ENCODE results near the gene THYN1.

THYN1 gene

DNA sequence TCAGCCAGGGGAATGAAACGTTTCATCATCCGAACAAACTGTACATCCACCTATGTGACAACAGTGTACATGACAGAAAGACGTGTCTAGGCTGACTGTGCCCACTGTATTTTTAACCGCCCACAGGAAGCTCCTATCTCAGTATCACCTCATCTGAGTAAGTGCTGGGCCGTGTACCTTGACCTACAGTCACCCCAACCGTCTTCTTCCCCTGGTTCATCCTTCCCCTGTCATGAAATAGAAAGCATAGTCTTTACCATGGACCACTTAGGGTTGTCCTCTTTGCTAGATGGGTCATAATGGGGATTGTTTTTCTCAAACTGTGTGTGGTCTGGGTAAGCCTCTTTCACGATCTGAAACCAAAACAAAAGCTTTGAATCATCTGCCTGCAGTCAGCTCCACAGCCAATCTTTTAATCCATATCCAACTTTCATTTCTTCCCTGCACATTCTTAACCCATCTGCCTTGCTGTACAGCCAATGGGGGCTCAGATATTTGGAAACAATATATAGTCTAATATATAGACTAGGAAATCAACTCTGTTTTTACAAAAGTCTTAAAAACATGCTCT, 4.2 kb downstream of the THYN1 start:
- DNase-seq (ENCODE audit: low spot score): no peak

DNA sequence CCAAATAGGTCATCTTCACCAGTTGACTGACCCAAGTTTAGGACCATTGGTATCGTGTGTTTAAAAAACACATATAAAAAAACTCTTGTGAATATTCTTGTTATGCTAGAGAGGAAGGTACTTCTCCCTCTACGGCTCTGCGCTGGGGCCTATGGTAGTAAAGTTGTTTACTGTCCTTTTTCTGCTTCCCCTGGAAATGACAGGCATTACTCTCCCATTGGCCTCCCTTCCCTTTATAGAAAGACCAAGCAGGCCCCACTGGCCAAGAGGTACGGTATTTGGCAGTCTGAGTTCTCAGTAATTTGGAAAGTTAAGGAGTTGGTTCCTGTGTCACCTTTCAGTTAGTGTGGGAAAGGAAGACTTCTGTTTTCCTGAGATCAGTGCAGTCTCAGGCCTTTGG, 6.5 kb downstream of the THYN1 start:
- DNase-seq (ENCODE audit: low spot score): no peak

DNA sequence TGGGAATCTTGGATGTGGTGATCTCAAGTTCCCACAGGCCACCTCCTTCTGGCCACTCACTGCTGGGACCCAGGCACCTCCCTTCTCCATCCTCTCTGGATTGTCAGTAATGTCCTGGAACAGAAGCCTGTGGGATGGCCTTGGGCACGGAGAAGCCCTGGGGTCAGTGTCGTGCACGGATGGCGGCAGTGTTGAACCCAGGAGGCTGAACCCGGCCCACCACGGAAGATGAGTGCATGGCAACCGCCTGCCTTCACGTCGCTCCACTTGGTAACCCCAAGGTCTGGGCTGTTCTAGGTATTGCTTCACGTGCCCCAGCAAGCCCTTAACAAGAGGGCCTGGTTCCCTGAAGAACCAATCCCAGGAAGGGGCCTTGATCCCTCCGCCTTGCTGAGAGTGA, 7.1 kb downstream of the THYN1 start:
- DNase-seq (ENCODE audit: low spot score): no peak

DNA sequence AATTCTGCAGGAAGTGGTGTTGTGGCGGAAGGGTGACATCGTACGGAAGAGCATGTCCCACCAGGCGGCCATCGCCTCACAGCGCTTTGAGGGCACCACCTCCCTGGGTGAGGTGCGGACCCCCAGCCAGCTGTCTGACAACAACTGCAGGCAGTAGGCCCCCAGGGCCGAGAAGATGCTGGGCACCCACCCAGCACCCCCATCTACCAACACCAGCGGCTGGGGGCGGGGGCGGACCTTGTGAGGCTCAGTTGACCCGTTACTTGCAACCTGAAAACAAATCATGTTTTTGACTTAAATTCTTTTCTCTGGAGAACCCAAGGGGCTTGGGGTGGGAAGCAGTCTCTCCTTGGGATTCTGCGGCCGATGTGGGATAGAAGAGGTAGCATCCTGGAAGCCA, 7.7 kb downstream of the THYN1 start:
- no peak for DNase-seq (ENCODE audit: low spot score)

DNA sequence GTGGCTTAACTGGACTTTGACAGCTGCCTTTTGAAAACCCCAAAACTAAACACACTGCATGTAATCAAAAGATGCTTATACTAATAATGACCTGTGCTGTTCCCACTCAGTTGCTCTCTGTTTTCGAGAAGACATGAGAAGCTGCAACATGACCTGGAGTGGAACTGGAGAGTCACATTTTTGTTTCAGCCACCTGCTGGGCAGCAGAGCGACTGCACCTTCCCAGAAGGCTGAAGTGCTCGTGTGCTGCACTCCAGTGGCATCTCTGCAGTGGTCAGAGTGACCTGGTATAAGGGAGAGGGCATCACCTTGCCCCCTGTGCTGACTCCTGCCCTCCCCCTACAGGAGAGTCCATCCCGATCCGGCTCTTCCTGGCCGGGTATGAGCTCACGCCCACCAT, 8.6 kb downstream of the THYN1 start:
- DNase-seq (ENCODE audit: low spot score): peak; percentile 31

DNA sequence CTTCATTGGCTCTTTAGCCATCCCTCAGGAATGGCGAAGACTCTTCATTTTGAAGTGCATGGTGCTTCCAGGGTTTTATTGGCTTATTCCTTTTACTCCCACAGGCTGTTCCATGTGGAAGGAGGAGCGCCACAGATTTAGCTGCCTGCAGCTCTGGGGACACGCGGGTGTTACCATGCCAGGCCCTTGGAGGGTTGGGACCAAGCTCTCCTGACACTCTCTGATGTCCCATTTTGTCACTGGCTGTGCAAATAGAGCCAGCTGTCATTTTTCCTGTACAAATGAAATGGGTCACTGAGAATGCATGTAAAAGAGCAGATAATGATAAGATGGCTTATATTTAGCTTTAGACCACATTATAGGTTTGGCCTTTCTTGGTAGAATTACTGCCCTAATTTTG, 9.2 kb downstream of the THYN1 start:
- no peak for DNase-seq (ENCODE audit: low spot score)

DNA sequence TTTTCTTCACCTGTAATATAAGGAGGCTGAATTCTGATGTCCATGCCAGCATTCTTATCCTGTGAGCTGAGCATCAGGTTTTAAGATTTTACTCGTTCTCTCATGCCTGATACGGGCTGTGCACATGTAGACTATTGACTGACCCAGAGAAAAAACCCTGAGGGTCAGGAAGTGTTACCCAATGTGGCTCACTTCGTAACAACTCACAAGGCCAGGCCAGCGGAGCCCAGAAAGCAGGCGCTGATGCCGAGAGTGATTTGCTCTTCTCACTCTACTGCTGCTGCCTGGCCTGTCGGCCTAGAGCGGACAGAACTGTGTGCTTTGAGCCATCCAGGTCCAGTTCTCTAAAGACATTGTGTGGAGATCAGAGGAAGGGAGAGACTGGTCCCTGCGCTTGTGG, 10.8 kb downstream of the THYN1 start:
- DNase-seq (ENCODE audit: low spot score): no peak

DNA sequence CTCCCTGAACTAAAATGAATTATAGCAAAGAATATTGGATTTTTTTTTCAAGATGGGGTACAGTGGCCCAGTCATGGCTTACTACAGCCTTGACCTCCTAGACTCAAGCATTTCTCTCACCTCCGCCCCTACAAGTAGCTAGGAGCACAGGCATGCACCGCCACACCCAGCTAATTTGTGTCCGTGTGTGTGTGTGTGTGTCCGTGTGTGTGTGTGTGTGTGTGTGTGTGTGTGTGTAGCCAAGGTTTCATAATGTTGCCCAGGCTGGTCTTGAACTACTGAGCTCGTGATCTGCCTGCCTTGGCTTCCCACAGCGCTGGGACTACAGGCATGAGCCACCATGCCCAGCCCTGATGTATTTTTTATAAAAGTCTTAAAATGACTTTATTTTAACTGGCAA, 12.6 kb downstream of the THYN1 start:
- DNase-seq (ENCODE audit: low spot score): no peak

DNA sequence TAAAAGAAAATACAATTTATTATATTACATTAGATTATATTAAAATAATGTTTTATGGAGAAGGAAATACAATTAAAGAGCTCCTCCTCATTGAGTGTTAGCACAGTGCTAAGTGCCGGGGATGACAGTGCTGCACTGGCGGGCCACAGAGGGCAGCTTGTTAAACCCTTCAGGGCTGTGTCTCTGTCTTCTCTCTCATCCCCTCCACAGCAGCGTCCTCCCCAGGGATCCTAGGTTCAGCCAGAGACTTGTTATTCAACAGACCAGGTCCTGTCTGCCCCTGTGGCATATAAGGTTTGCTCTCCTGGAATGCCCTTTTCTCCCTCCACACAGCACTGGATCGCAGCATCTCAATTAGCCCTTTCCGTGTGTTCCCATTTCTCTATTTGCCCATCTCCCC, 14.2 kb downstream of the THYN1 start:
- DNase-seq (ENCODE audit: low spot score): no peak

DNA sequence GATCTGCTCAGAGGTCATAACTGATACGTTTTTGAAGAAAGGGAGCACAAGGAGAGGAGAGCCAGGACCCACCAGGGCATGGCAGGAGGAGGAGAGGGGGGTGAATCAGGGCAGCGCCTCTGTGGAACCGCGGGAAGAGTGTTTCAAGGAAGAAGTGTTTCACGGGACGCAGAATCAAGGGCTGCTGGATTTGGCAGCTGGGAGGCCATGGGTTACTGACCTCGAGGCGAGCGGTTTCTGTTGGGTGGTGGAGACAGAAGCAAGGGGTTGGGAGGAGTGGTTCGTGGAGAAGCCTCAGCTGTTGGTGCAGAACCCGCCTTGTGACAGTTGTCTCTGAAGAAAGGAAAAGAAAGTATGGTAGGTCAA, 15.6 kb downstream of the THYN1 start:
- no peak for DNase-seq (ENCODE audit: low spot score)

DNA sequence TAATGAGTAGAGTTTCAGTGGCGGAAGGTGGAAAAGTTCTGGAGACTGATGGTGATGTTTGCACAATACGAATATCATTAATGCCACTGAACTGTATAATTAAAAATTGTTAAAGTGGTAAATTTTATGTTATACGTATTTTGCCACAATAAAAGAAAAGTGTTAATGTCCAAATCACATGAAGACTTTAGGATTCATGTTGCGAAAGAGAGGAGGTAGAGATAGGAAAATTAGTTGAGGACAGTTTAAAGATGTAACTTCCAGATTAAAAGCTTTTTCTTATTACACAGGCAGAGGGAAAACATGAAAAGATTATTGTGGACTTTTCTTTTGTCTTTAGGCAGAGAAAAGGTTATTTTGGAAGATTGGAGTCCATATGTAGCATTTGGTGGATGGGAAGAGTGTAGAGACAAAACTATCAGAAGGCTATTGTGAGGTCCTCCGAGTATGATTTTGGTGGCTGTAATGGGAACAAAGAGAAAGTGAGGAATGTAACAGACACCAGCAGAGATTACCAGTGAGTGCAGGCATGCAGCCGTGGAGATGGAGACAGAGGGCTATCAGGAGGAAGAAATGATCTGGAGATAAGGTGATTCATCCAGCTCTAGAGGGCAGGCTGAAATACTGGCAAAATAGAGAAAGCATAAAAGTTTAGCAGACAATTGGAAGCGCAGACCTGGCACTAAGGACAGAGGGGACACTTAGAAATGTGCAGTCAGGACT, 16.2 kb downstream of the THYN1 start:
- no peak for DNase-seq (ENCODE audit: low spot score)

DNA sequence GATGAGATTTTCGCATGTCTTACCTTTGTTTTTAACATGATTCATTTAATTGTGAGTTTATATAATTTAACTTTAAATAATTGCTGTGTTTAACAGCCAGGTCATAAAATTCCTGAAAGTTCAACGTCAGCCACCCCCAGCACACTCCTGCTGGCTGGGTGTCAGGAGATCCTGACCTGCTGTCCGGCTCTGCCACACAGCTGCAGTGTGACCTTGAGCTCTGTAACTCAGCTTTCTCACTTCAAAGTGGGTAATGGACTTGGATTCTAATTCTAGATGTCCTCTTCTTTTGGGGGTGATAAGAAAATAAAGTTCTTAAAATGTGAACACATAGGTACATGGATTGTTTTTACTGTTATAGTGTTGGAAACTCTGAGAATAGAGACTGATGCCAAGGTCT, 17.8 kb downstream of the THYN1 start:
- DNase-seq (ENCODE audit: low spot score): no peak

DNA sequence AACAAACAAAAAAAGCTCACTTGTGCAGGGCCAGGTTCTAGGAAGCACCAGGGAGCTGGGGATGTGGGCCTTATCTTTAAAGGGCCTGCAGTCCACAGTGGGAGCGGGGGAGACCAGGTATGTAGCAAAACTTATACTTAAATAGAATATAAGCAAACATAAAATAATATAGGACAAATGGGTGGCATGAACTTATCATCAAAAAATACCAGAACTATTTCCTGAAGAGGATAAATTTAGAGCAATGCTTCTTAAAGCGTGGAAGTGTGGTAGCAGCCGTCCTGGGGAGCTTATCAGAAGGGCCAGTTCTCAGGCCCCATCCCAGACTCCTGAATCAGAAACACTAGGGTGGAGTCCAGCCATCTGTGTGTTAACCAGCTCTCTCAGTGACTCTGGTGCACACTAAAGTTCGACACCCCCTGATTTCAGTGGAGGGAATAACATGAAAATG, 19.4 kb downstream of the THYN1 start:
- no peak for DNase-seq (ENCODE audit: low spot score)

DNA sequence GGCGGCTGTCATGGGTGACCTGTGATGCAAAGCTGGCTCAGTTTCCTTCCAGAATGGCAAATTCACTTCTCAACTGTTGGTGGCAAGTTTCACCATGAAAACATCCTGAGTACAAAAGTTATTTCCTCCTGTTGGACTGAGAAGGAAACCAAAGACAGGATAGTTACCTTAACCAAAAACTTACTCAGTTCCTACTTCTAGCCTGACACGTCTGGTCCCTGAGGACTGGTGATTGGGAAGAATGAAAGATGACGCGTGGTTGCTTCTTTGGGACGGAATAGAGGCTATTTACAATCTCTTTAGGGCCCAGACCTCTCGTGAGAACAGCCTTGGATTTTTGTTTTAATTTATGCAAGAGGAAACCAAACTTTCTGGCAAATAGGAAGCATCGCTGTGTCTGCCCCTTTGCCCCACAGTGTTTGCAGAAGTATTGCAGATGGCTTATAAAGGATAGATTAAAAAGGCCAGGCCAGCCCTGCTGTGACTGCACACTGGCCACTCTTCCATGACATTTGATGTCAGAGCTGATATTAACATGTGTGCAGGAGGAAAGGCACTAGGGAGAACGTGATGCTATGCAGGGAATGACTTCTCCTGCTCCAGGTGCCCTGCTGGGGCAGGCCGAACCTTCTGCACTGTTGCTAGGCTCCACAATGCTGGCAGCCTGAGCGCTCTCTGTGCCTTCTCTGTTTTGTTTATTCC, 21.0 kb downstream of the THYN1 start:
- DNase-seq (ENCODE audit: low spot score): no peak

DNA sequence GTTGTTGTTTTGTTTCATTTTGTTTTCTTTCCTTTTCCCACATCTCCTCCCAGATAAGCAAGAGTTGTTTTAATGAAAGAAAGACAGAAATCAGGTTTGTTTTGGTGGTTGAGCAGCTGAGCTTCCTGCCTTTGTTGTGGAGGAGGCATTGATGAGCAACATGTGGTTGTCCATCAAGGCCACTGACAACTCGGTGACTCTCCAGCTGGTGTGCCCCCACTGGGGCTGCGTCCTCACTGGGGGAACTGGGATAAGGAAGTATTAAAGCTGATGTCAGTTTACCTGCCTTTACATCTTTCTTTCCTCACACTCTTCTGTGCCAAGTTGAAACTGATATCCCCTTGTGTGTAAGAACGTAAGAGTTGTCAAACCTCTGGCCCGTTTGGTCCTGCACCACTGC, 22.8 kb downstream of the THYN1 start:
- DNase-seq (ENCODE audit: low spot score): no peak

DNA sequence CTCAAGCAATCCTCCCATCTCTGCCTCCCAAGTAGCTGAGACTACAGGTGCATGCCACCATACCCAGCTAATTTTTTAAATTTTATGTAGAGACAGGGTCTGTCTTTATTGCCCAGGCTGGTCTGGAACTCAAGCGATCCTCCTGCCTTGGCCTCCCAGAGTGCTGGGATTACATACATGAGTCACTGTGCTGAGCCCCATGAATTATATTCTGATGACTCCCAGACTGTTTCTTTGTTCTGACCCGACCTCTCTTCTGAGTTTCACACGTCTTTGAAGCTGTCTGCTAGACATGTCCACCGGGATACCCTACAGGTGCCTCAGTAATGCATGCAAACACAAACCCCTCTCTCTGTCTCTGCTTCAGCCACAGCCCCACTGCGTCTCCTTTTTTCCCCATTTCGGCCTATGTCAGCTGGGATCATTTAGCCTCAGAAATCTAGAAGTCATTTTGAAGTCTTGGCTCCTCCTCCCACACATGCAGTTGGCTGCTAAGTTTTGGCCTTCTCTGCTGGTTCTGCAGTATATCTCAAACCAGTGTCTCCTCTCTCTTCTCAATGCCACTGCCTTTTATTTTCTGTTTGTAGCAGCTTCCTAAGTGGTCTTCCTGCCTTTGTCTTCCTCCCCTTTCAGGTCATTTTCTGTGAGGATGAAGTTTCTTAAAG, 23.9 kb downstream of the THYN1 start:
- DNase-seq (ENCODE audit: low spot score): no peak

DNA sequence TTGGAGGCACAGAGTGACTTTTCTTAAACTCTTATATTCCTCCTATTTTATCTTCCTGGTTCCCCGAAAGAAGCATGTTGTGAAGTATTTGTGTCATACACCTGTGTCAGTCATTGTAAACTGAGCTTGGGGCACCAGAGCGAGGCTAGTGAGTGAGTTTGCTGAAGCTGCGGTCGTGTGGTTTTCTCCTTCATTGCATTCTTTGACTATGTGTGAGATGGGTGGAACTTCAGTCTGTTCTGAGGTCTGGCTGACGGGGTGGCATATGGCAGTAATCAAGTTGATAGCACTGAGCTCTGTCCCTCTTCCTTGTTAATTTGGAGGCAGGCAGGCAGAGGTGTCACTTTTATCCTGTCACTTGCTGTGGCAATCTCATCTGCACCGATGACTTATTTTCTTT, 24.5 kb downstream of the THYN1 start:
- DNase-seq (ENCODE audit: low spot score): peak; percentile 50

DNA sequence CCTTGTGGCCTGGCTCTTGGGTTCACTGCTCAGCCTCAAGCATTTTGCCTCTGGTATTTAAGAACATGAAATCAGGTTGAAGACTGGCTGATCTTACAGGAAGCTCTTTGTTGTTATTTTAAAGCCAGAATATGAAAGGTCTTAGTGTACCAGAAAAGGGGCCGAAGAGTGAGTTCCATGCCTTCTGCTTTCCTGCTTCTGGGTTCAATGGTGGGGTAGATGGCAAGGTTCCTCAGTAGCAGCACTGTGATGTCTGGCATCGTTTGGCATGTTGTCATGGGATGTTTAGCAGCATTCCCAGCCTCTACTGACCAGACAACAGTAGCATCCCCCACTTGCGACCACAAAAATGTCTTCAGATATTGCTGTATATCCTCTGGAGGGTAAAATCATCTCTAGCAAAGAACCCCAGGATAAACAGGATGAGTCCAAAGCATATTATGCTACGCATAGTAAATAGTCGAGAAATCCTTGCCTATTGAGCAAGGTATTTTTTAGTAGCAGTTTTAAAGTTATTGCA, 26.3 kb downstream of the THYN1 start:
- no peak for DNase-seq (ENCODE audit: low spot score)

DNA sequence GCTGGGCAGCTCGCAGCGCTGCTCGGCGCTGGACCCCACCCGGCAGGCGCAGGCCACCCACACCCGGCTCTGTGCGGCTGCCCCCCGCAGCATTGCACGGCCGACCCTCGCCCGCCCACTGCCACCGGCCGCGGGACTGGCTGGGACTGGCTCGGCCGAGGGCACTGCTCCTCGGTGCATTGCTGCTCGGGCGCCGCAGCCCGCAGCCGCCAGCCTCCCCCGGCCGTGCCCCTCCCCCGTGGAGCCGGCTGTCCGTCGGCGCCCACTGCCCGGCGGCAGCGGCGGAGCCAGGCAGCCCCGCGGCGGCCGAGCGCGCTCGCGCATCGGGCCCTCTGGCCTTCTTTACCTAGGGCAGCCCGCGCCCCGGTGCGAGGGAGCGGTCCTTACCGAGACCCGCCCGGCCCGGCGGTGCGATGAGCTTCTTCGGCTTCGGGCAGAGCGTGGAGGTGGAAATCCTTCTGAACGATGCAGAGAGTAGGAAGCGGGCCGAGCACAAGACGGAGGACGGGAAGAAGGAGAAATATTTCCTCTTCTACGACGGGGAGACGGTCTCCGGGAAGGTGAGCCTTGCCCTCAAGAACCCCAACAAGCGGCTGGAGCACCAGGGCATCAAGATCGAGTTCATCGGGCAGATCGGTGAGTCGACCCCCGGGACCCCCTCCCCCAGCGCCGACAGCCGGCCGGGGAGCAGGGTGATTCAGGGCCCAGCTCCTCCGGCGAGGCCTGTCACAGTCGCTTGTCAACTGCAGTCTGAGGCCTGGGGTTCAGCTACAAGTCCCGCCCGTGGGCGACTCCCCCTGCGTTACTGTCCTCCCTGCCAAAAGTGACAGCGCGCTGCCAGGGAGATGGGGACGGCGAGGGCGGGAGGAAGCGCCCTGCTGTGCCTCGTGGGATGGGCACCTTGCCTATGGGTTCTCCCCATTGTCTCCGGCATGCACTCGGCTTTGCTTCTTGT, 28.2 kb downstream of the THYN1 start:
- peak; percentile 41 for DNase-seq (ENCODE audit: low spot score)

DNA sequence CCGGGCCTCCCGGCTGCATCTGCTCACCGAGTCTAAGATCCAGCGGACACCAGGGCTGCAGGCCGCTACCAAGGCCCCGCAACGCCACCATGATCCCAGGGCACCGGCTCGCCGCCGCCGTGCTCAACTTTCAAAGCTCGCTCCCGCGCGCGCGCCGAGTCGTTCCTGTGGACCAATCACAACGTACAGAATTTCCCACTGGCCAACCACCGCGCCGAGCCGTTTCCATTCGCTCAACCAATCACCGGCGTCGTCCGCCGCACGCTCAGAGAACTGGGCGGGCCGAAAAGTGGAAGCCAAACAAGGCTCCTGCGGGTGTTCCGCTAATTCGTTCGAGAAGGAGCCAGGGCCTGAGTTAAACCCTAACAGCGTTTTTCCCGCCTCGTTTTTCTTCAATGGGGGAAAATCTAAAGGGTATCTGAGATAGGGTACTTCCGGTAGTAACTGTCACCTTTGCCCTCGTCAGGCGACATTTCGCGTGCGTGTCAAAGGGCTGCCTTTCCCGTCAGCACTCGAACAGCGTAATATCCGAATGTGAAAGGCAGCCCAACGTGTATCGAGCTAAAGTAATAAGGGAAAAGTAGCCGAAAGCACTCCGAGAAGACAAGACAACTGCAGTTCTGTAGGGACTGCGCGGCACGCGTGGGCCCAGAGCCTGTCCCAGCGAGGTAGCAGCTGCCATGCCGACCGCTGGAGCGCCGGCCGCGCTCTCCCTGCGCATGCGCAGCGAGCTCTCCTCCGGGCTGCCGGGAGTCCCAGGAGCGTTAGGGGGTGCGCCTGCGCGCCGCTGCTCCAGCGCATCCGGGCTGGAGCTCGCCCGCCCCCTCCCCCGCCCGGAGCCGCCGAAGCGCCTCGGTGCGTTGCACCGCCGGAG, 29.1 kb downstream of the THYN1 start, which contains the start of the genes NCAPD3 and VPS26B:
Gene NCAPD3, minus strand, starts transcription at position 132 of the 874 bp plus-strand sequence. Its CDS starts 41 bp downstream, at position 91.
Gene VPS26B, plus strand, starts transcription at position 836 of the 874 bp plus-strand sequence. CDS start 452 bp downstream, outside the sequence.
- peak; percentile 95 for DNase-seq (ENCODE audit: low spot score)
